DMS153 (cell line): ENCODE measurements around the gene SNCB.

ENCODE experiments used
- DNase-seq: peaks from one replicate; lab custom pipeline; 2025; lab: John Stamatoyannopoulos, UW

The SNCB gene

GRCh38 chr5:176660860-176661641 lies 30.7 kb upstream of the SNCB start:
- peak; percentile 46 for DNase-seq

GRCh38 chr5:176660530-176660859 lies 30.2 kb upstream of the SNCB start:
- no peak for DNase-seq

DNA sequence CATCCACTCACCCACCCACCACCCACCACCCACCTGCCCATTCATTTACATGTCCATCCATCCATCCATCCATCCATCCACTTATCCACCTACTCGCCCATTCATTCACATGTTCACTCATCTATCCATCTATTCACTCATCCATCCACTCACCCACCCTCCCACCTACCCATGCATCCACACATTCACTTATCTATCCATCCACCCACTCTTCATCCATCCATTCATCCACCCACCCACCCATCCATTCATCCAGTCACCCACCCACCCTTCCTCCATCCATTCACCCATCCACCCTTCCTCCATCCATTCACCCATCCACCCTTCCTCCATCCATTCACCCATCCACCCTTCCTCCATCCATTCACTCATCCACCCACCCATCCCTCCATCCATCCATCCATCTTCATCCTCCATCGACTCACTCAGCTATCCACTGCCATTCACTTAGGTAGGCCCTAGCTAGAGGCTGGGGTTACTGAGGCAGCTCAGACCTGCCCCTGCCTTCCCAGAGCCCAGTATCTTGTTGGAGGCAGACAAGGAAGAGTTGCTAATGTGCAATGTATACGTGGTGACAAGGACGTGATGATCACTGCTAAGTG lies 29.6 kb upstream of the SNCB start:
- DNase-seq = no peak

DNA sequence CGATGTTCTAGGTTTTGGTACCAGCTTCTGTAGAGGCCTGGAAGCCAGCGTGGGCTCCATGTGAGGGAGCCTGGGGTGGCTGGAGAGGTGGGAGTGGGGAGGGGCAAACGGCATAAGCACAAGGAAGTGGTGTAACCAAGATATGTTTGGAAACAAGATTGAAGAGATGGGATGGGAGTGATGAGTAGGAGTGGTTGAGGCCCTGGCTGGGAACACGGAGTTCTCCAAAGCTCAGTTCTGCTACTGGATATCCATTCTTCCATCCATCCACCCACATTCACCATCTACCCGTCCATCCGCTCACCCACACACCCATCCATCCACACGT lies 29.1 kb upstream of the SNCB start:
- DNase-seq = no peak

- no peak for DNase-seq
Observed at GRCh38 chr5:176658817-176659511, 28.6 kb upstream of the SNCB start.

DNA sequence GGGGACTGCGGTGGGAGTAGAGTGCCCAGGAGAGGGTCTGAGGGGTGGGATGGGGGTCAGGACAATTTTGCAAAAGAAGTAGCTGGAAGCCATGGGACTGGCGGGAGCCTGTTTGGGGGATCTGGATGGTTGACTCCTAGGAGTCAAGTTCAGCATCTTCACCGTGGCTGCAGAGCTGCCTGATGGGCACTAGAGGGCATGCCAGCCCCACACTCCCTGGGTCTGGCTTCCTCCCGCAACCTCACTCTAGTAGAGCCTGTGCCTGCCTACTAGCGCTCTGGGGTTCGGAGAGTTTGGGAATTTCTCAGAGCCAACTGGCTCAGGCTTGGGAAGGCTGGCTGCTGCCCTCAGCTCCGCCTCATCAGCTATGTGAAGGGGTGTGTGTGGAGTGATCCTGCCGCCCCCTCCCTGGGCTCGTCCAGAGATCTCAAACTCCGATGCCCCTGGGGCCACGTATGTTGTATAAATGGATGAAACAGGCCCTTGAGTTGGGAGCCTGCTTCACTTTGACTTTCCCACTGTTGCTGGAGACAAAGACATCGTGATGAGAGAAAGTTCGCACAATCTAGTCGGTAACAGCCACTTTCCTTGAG lies 27.8 kb upstream of the SNCB start:
- DNase-seq = no peak

GRCh38 chr5:176656467-176656990 lies 26.2 kb upstream of the SNCB start:
- no peak for DNase-seq

DNA sequence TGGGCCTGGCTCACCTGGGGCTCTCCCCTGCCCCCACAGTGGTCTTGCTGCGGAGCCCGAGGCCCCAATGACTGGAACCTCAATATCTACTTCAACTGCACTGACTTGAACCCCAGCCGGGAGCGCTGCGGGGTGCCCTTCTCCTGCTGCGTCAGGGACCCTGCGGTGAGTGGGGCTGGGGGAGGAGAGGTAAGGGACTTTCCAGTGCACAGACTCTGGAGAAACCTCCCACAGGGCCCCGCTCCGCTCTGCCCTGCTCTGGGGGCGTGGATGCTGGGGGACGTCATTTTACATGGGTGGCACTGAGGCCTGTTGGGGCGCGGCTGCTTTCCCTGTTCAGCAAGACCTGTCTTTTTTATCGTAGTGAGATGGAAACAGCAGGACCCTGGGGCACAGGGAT lies 24.5 kb upstream of the SNCB start:
- DNase-seq = no peak

DNA sequence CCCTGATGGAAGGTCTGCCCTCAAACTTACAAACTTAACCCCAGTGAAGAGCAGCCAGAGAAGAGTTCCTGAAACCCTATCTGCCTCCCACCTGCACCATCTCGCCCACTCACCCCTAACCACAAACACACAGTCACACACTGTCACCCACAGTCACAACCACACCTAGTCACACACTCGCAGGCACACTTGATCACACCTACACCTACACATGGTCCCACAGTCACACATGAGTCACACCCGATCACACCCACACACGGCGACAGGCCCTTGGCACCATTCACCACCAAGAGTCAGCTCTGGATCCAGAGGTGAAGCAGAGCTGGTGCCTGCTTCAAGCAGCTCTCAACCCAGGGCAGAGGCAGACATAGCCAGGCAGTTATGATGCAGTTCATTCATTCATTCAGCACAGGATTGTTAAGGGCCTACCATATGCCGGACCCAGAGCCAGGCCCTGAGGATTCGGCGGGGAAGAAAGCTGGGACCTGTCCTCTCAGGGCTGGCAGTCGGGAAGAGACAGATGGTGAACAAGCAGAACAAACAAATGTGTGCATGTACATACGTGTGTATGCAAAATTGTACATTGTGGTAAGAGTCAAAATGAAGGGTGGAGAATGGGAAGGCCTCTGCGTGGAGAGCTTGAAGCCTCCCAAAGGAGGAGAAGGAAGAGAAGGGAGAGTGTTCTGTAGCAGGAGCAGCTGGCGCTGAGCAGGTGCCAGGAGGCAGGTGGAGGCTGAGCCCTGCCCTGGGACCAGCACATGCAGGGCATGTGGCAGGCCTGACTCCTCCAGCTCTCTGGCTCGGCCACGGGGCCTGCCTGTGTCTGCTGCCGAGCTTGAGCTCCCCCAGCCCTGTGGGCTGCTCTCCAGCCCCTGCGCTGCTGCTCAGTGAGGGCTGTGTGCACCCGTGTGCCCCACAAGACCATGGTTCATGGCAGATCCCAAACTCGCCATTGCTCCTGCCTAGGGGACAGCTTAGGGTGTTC lies 23.4 kb upstream of the SNCB start:
- peak; percentile 26 for DNase-seq

- no peak for DNase-seq
Observed at GRCh38 chr5:176652136-176652535, 21.8 kb upstream of the SNCB start.

DNA sequence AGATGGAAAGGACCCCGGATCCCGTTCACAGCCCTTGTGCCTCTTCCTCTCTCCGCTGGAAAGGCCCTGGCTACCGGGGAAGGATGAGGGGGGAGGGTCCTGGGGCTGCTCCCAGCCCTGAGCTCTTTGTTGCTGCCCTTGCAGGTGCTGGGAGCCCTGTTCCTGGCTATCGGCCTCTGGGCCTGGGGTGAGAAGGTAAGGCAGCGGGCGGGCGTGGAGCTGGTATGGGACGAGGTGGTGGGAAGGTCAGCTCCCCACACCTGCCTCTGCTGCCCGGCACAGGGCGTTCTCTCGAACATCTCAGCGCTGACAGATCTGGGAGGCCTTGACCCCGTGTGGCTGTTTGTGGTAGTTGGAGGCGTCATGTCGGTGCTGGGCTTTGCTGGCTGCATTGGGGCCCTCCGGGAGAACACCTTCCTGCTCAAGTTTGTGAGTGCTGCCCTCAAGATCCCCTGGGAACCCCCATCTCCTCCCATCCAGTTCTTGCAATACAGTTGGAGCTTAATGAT lies 21.2 kb upstream of the SNCB start:
- no peak for DNase-seq

DNA sequence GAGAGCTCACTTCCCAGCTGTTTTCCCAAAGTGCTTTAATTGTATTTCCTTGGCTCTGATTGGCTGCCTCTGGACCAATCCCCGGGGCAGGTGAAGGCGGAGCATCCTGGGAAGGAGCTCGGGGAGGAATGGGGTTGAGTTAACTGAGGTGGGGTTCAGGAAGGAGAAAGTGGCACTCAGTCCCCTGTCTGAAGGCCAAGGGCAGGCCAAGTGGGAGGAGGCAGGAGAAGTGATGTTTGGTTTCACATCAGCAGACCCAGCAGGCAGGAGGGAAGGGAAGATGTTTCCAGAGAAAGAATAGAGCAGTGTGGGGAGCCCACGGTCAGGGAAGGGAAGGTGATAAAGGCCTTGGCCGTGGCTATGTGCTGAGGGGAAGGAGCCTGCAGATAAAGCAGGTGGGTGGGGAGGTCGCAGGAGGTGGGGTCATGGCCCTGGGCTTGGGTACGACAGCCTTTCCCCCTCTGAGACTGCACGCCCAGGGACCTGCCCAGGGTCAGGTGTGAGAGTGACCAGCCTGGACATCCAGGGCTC lies 20.1 kb upstream of the SNCB start:
- no peak for DNase-seq

DNA sequence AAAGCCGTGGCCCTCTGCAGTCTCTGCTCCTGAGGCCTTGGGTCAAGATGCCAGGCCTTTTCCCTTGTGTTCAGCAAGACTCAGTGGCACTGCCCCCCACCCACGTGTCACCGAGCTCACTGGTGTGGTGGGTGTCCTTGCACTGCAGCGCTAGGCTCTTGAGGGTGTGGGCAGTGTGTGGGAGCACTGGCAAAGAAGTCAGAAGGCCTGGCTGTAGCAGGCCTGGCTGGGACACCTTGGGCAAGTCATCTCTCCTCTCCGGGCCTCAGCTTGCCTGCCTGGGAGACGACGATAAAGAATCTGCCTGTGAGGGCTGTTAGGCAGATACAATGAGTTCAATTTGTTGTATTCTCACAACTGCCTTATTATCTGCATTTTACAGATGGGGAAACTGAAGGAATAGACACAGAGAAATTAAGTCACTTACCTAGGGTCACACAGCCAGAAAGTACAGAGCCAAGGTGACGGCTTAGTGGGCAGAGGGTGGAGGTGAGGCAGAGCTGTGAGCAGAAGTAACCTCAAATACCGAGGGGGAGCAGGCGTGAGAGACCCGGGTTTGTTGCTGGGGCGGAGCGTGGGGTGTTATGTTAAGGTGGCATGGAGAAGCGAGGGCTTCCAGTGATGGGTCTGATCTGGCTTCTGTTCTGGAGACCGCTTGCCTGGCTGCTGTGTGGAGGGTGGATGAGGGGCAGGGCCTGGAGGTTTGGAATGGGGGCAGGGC lies 18.3 kb upstream of the SNCB start:
- no peak for DNase-seq

DNA sequence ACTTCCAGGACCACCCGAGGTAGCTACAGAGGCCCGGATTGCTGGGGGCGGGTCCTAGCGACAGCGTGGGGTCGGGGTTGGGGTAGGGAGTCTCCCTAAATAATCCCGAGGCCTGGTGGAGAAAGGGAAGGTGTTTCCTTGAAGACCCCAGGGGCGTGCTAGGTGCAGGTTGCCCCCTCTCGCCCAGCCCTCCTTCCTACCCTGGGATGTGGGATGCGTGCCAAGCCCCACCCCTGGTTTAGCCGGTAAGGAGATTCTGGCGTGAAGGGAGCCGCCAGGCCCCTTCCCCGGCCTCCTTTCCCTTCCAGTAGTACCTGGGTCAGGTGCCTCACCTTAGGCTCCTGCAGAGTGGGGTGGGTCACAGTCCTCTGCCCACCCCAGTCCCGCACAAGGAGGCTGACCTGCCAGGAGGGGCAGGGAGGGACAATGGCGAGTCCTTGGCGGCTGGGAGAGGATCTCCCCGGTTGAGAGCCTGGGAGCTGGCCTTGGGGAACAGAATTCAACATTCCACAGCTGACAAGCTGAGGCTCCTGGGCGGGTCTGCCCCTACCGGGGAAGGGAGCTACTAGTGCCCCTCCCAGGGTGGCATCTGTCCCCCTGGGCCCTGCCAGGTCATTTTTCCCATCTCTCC lies 17.6 kb upstream of the SNCB start:
- no peak for DNase-seq

DNA sequence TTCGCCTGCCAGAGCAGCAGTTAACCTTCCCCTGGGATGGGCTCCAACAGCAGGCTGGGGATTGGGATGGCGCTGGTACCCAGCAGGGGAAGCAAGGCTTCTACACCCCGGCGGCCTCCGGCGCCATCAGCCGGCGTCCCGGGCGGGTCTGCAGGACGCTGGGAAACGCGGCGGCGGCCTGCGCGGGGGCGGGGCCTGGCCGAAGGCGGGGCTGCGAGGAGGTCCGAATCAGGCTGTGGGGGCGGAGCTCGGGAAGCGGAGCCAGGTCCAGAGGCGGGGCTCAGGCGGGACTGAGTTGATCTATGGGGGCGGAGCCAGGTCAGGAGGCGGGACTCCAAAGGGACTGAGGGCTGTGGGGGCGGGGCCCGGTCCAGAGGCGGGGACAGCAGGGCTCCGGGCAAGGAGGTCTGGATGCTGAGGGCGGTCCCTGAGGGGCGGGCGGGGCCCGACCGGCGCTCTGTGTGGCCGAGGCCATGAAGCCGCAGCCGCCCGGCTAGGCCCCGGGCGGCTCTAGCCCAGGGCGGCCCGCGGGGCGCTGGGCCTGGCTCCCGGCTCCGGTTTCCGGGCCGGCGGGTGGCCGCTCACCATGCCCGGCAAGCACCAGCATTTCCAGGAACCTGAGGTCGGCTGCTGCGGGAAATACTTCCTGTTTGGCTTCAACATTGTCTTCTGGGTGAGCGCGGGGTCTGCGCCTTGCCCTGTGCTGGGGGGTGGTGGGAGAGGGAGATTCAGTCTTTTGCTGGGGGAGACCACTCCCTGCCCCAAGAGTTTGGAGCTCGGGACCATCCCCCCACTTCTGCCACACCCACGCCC lies 16.9 kb upstream of the SNCB start, which contains the start of gene TSPAN17:
Gene TSPAN17, plus strand, starts transcription at position 455 of the 813 bp plus-strand sequence. Its CDS starts 132 bp downstream, at position 587.
- peak; percentile 89 for DNase-seq

GRCh38 chr5:176646707-176647029 lies 16.3 kb upstream of the SNCB start:
- no peak for DNase-seq

DNA sequence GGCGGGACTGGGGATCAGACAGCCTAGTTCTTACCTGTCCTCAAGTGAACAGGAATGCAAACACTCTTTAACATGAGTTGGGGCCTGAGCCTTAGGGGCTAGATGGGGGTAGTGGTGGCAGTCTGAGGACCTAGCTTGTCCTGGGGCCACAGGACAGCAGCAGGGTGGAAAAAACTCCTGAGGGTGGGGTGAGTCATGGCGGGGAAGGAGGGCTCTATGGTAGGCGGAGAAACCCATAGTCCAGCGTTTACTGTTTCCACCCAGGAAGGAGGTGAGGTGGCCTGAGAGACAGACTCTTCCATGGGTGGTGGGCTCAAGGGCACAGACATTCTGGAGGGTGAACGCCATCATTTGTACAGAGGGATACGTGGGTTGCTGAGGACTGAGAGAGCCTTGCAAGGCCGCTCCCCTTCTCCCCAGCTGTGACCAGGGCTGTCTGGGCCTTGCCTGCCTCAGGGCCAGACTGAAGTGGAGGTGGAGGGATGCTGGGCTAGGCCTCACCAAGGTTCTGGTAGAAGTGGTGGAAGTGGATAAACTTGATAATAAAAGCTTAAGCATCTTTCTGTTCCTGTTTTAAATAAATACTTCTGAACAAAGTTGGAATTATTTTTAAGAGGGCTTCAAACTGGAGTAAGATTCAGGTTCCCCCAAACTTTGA lies 15.8 kb upstream of the SNCB start:
- no peak for DNase-seq

GRCh38 chr5:176644878-176645670 lies 14.7 kb upstream of the SNCB start:
- DNase-seq = no peak
